Measurements from ENCODE around the gene PRDM16. TPM values are rescaled to one million over a fixed set of nuclear protein-coding genes. Genes with fewer than 3 reads are reported as not detected.
A peak's percentile ranks its signal among the peaks of the same experiment; 100 is the strongest.

PRDM16 gene
- total RNA-seq, 1 donor from 2014 or later = 0.79 TPM

GRCh38 chr1:3405974-3406867 lies 337.2 kb downstream of the PRDM16 start:
- no peak overlapping the region for H3K4me3 ChIP-seq (ENCODE audit: low read depth, low read length)
- DNase-seq (ENCODE audit: low read depth) (no peak), FAIRE-seq (no peak)
- H3K27me3 ChIP-seq (ENCODE audit: control insufficient read depth, insufficient read depth, low read length) = no peaks in the 10 kb centered on the region
- no peak for TF ChIP-seq CTCF (IDR thresholded peaks at IDR 0.05; ENCODE audit: insufficient read depth, low read length, severe bottlenecking)
- no peaks in the 10 kb centered on the region for H3K36me3 ChIP-seq (ENCODE audit: control insufficient read depth, insufficient read depth, low read length)

GRCh38 chr1:3407021-3407420 lies 338.0 kb downstream of the PRDM16 start:
- no peak for DNase-seq (ENCODE audit: low read depth)
- Histone ChIP-seq H3K27me3 (ENCODE audit: control insufficient read depth, insufficient read depth, low read length) (no peaks in the 10 kb centered on the region), H3K36me3 (ENCODE audit: control insufficient read depth, insufficient read depth, low read length) (no peaks in the 10 kb centered on the region), H3K4me3 (ENCODE audit: low read depth, low read length) (no peak overlapping the region)
- TF ChIP-seq CTCF (IDR thresholded peaks at IDR 0.05; ENCODE audit: insufficient read depth, low read length, severe bottlenecking) = no peak
- no peak for FAIRE-seq

- FAIRE-seq = no peak
- H3K27me3 ChIP-seq (ENCODE audit: control insufficient read depth, insufficient read depth, low read length) = no peaks in the 10 kb centered on the region
- H3K36me3 ChIP-seq (ENCODE audit: control insufficient read depth, insufficient read depth, low read length) = no peaks in the 10 kb centered on the region
- H3K4me3 ChIP-seq (ENCODE audit: low read depth, low read length) = no peak overlapping the region
- DNase-seq (ENCODE audit: low read depth) = no peak
- no peak for TF ChIP-seq CTCF (IDR thresholded peaks at IDR 0.05; ENCODE audit: insufficient read depth, low read length, severe bottlenecking)
These were observed 339.8 kb downstream of the PRDM16 start for GRCh38 chr1:3408751-3409266.

- H3K27me3 ChIP-seq (ENCODE audit: control insufficient read depth, insufficient read depth, low read length) = no peaks in the 10 kb centered on the region
- no peak for TF ChIP-seq CTCF (IDR thresholded peaks at IDR 0.05; ENCODE audit: insufficient read depth, low read length, severe bottlenecking)
- FAIRE-seq = peak; percentile 98
- no peaks in the 10 kb centered on the region for H3K36me3 ChIP-seq (ENCODE audit: control insufficient read depth, insufficient read depth, low read length)
- no peak overlapping the region for H3K4me3 ChIP-seq (ENCODE audit: low read depth, low read length)
- DNase-seq (ENCODE audit: low read depth) = no peak
These were observed 340.6 kb downstream of the PRDM16 start for GRCh38 chr1:3409366-3410141.

GRCh38 chr1:3410142-3410925 lies 341.3 kb downstream of the PRDM16 start:
- H3K4me3 ChIP-seq (ENCODE audit: low read depth, low read length) = no peak overlapping the region
- H3K36me3 ChIP-seq (ENCODE audit: control insufficient read depth, insufficient read depth, low read length) = no peaks in the 10 kb centered on the region
- no peak for DNase-seq (ENCODE audit: low read depth)
- FAIRE-seq = no peak
- H3K27me3 ChIP-seq (ENCODE audit: control insufficient read depth, insufficient read depth, low read length) = no peaks in the 10 kb centered on the region
- TF ChIP-seq CTCF (IDR thresholded peaks at IDR 0.05; ENCODE audit: insufficient read depth, low read length, severe bottlenecking) = peak; percentile 47

Measured in bronchial epithelial cell (primary cell).